Measurements from ENCODE around the gene TMEM184B. TPM values are rescaled to one million over a fixed set of nuclear protein-coding genes. Genes with fewer than 3 reads are reported as not detected.

Gene TMEM184B
- total RNA-seq, 4 donors from 2014 or later = 52.0 to 108 (median 64.9) TPM

DNA sequence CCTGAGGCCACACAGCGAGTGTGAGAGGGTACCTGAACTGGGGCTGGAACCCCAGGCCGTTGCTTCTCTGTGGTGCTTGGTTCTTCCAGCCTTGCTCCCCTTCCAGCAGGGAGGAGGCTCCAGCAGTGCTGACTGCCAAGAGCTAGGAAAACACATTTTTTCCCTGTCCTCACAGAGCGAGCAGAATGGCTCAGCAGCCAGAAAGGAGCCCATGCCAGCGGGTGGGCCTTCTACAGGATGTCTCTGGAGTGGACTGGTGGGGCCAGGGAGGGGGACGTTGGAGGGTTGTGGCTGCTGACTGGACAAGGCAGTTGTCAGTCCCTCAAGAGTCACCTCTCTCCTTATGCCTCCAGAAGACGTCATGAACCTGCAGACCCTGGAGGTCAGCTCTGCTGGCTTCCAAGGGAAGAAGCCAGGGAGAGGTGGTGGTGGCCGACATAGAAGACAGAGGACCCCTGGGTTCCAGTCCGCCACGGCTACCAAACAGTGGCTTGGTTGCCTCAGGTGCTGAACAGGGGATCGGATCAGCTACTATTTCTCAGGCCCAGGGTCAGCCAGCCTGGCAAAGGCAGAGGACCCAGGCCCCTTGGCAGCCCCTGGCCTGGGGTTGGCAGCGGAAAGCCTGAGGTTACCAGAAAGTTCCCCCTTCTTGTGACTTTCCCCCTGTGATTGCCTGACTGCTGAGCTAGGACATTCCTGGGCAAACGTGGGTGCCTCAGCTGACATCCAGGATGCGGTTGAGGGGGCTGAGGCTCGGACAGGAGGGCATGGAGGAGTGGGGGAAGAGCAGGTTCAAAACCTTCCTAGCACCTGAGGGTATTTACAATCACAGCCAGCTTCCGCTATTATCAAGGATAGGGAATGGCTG is 67.3 kb downstream of the TMEM184B start:
- no peaks in the 10 kb centered on the region for H3K9me3 ChIP-seq
- peaks cover 0 to 43% (median 24%) of the 10 kb centered on the region in 3 donors for H3K4me1 ChIP-seq
- H3K27ac ChIP-seq = peak overlapping the region; percentile 51 to 99 (median 98)
- peak; percentile 63 for ATAC-seq
- TF ChIP-seq POLR2A (IDR thresholded peaks at IDR 0.05) (no peak), POLR2AphosphoS5 (IDR thresholded peaks at IDR 0.05) (peak; percentile 68)
- H3K27me3 ChIP-seq = no peaks in the 10 kb centered on the region
- H3K4me3 ChIP-seq = no peak overlapping the region
- 48 to 57% methylated on average over 6 of the region's 15 CpGs for WGBS, 2 donors (ENCODE audit: low coverage in 1 of 2)
- peaks cover 0 to 8% of the 10 kb centered on the region in 2 donors for H3K36me3 ChIP-seq

DNA sequence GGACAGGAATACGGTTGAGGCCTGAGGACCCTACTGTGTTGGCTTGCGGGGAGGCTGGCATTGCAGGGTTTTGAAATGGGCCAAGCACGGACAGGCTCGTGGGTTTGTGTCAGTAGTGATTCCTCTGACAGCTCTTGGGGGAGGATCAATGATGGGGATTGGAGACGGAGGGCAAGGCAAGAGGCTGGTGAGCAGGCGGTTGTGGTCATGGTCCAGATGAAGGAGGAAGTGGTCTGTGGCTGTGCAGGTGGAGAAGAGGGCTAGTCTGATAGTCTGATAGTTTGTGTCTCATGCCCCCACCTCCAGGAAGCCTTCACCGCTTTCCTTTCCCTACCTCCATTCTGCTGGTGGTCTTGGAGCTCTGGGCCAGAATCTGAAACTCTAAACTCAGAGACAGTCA is 68.0 kb downstream of the TMEM184B start:
- H3K27me3 ChIP-seq = no peaks in the 10 kb centered on the region
- peaks cover 0 to 43% (median 24%) of the 10 kb centered on the region in 3 donors for H3K4me1 ChIP-seq
- no peaks in the 10 kb centered on the region for H3K9me3 ChIP-seq
- H3K27ac ChIP-seq = peak overlapping the region; percentile 51 to 99 (median 98)
- no peak for ATAC-seq
- no peak overlapping the region for H3K4me3 ChIP-seq
- WGBS, 2 donors (ENCODE audit: low coverage in 1 of 2) = 55 to 73% methylated on average over 4 to 7 of the region's 7 CpGs
- TF ChIP-seq EP300 (IDR thresholded peaks at IDR 0.05) (no peak), POLR2A (IDR thresholded peaks at IDR 0.05) (no peak), POLR2AphosphoS5 (IDR thresholded peaks at IDR 0.05) (no peak)
- TF ChIP-seq, protein P1, sequence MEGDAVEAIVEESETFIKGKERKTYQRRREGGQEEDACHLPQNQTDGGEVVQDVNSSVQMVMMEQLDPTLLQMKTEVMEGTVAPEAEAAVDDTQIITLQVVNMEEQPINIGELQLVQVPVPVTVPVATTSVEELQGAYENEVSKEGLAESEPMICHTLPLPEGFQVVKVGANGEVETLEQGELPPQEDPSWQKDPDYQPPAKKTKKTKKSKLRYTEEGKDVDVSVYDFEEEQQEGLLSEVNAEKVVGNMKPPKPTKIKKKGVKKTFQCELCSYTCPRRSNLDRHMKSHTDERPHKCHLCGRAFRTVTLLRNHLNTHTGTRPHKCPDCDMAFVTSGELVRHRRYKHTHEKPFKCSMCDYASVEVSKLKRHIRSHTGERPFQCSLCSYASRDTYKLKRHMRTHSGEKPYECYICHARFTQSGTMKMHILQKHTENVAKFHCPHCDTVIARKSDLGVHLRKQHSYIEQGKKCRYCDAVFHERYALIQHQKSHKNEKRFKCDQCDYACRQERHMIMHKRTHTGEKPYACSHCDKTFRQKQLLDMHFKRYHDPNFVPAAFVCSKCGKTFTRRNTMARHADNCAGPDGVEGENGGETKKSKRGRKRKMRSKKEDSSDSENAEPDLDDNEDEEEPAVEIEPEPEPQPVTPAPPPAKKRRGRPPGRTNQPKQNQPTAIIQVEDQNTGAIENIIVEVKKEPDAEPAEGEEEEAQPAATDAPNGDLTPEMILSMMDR (IDR thresholded peaks at IDR 0.05) = no peak
- H3K36me3 ChIP-seq = peaks cover 0 to 8% of the 10 kb centered on the region in 2 donors

DNA sequence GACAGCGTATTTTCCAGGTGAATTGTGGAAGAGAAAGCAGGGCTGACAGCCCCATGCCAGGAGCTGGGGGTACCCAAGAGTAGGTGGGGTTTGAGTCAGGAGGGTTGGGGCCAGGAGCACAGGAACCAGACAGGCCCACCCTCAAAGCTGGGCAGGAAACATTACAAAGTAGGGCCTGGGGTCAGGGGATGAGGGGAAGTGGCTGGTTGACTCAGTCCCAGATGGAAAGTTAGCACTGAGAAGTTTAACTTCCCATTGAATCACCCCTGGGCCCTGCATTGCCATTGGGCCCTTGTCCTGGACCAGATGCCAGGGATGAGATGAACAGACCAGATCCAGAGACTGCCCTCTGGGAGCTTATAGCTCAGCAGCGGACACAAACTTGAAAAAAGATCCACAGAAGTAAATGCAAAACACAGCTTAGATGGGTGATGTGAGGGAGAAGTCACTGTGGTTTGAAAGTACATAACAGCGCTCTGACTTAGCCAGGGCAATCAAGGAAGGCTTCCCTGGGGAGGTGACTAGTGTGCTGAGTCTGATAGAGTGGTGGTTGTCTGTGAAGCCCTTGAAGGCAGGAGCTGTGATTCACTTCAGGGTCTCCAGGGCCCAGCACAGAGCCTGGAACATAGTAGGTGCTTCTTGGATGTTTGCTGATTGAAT is 68.8 kb downstream of the TMEM184B start:
- Histone ChIP-seq H3K27me3 (no peaks in the 10 kb centered on the region), H3K27ac (peak overlapping the region; percentile 51 to 99 (median 98)), H3K4me1 (peaks cover 0 to 43% (median 24%) of the 10 kb centered on the region in 3 donors), H3K4me3 (peak overlapping the region in 1 of 2 donors; percentile 93), H3K36me3 (peaks cover 0 to 8% of the 10 kb centered on the region in 2 donors), H3K9me3 (no peaks in the 10 kb centered on the region)
- no peak for ATAC-seq
- WGBS, 2 donors (ENCODE audit: low coverage in 1 of 2) = 87% methylated on average over 3 of the region's 3 CpGs; no CpG with 5 or more reads in 1 of the 2 donors
- no peak for TF ChIP-seq POLR2AphosphoS5 (IDR thresholded peaks at IDR 0.05)
- no peak for TF ChIP-seq POLR2A (IDR thresholded peaks at IDR 0.05)
- no peak for TF ChIP-seq EP300 (IDR thresholded peaks at IDR 0.05)
- TF ChIP-seq, protein P1 (IDR thresholded peaks at IDR 0.05) = no peak

DNA sequence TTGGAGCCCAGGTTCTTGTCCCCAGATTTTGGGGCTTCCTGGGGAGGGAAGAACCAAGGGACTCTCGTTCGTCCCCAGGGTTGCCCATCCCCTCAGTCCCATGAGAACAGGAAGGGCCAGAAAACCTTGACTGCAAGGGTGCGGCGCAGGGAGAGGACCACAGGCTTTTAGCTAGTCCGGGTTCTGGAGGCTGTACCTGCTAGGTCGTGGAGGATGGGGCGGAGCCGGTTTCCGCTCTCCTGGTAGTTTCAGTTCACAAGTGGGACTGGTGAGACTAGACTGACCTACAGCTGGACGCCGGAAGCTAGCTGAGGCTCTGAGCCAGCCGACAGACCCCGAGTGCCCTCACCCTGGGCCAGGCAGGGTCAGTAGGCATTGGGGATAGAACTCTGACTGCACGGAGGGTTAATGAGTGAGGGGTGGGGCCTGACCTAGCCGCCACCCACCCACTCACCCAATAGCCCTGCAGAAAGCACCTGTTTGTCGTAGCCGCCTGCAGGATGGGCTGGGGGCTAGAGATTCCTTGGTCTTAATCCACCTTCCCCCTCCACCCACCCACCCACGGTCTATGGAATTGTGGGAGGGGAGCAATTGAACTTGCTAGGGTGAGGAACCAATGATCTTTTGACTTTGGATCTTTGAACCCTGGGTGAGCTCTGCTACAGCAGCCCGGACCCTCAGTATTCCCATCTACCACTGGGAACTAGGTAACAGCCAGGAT is 69.6 kb downstream of the TMEM184B start:
- peak overlapping the region; percentile 71 to 93 for H3K4me3 ChIP-seq
- H3K36me3 ChIP-seq = peaks cover 0 to 2% of the 10 kb centered on the region in 2 donors
- H3K27me3 ChIP-seq = no peaks in the 10 kb centered on the region
- ATAC-seq = no peak
- peak overlapping the region; percentile 98 to 99 (median 98) for H3K27ac ChIP-seq
- WGBS, 2 donors (ENCODE audit: low coverage in 1 of 2) = no CpG with 5 or more reads among the region's 19 CpGs
- TF ChIP-seq POLR2A (IDR thresholded peaks at IDR 0.05) (no peak), EP300 (IDR thresholded peaks at IDR 0.05) (no peak), POLR2AphosphoS5 (IDR thresholded peaks at IDR 0.05) (no peak)
- TF ChIP-seq, protein P1 (IDR thresholded peaks at IDR 0.05) = no peak
- H3K4me1 ChIP-seq = peaks cover 0 to 43% (median 24%) of the 10 kb centered on the region in 3 donors
- H3K9me3 ChIP-seq = no peaks in the 10 kb centered on the region

All from gastroesophageal sphincter (tissue), 4 donors.